Right atrium auricular region (tissue), 2 donors: ENCODE measurements around the gene ATR. TPM values are rescaled to one million over a fixed set of nuclear protein-coding genes. Genes with fewer than 3 reads are reported as not detected.

Experiments used
- DNase-seq: peaks from one replicate; pipeline ENCODE4 v3.0.0-alpha.2; 2019; ENCODE audit warnings: low spot score
- H3K27ac ChIP-seq, 2 donors: fragments of 200-600 bp; sonication (generic); 1 replicate in 1 of 2; 2 replicates in 1 of 2; pipeline ENCODE4 v1.5.1; 2016 to 2019
- H3K27me3 ChIP-seq, 2 donors: fragments of 200-600 bp; sonication (generic); one replicate each; pipeline versions ENCODE4 v1.5.1 to v1.6.0; 2017 to 2019
- H3K36me3 ChIP-seq: fragments of 200-600 bp; sonication (generic); one replicate; pipeline ENCODE4 v1.5.1; 2016
- H3K4me1 ChIP-seq, 2 donors: fragments of 200-600 bp; sonication (generic); one replicate each; pipeline versions ENCODE4 v1.5.1 to v1.6.0; 2017 to 2019
- H3K4me3 ChIP-seq, 2 donors: fragments of 200-600 bp; sonication (generic); 1 replicate in 1 of 2; 2 replicates in 1 of 2; pipeline ENCODE4 v1.5.1; 2017 to 2019; ENCODE audit warnings: mild to moderate bottlenecking in 1 of 2, moderate library complexity in 1 of 2
- H3K9me3 ChIP-seq, 2 donors: fragments of 200-600 bp; sonication (generic); one replicate each; pipeline ENCODE4 v1.5.1; 2019
- CTCF ChIP-seq, 2 donors: fragments of 200-600 bp; sonication (generic); IDR thresholded peaks; one replicate each; pipeline ENCODE4 v1.5.1; 2019; ENCODE audit warnings: antibody characterized with exemption in 2 of 2
- total RNA-seq, 2 donors: library from RNA; depleted of rRNA; stranded (reverse); fragments of >200 nt; gene quantifications; one replicate each; pipeline ENCODE4 v1.1.0, GENCODE V29; 2016

ATR gene
- total RNA-seq, result 10 to 100 TPM in 1 of 2 donors, 1 to 10 TPM in 1; 9.0 to 18.4 TPM

- Histone ChIP-seq H3K27ac (peak within 1 kb of the TSS; percentile 85 to 91), H3K4me1 (peaks cover 0 to 17% of the 10 kb centered on the region in 2 donors), H3K27me3 (no peaks in the 10 kb centered on the region), H3K4me3 (peak within 1 kb of the TSS; percentile 80 to 85), H3K36me3 (no peaks in the 10 kb centered on the region), H3K9me3 (no peaks in the 10 kb centered on the region)
- peak; percentile 95 for DNase-seq
- TF ChIP-seq CTCF (IDR thresholded peaks at IDR 0.05), result no peak
These were observed at the start of gene ATR for GRCh38 chr3:142578329-142579223. Gene ATR (minus strand): TSS chr3:142578733. CDS start chr3:142578704, 29 bp downstream.

GRCh38 chr3:142626971-142627370 lies 48.4 kb upstream of the ATR start:
- H3K27me3 ChIP-seq, result no peaks in the 10 kb centered on the region
- TF ChIP-seq CTCF (IDR thresholded peaks at IDR 0.05), result no peak
- H3K9me3 ChIP-seq, result no peaks in the 10 kb centered on the region
- H3K36me3 ChIP-seq, result no peaks in the 10 kb centered on the region
- no peak overlapping the region for H3K27ac ChIP-seq
- H3K4me3 ChIP-seq, result no peak overlapping the region
- DNase-seq, result no peak
- H3K4me1 ChIP-seq, result no peaks in the 10 kb centered on the region

GRCh38 chr3:142625153-142625440 lies 46.6 kb upstream of the ATR start:
- H3K36me3 ChIP-seq, result no peaks in the 10 kb centered on the region
- no peak overlapping the region for H3K27ac ChIP-seq
- H3K4me1 ChIP-seq, result no peaks in the 10 kb centered on the region
- no peak for DNase-seq
- TF ChIP-seq CTCF (IDR thresholded peaks at IDR 0.05), result no peak
- no peaks in the 10 kb centered on the region for H3K9me3 ChIP-seq
- no peak overlapping the region for H3K4me3 ChIP-seq
- H3K27me3 ChIP-seq, result no peaks in the 10 kb centered on the region

GRCh38 chr3:142624341-142625152 lies 46.0 kb upstream of the ATR start:
- no peaks in the 10 kb centered on the region for H3K27me3 ChIP-seq
- no peaks in the 10 kb centered on the region for H3K4me1 ChIP-seq
- no peaks in the 10 kb centered on the region for H3K36me3 ChIP-seq
- H3K4me3 ChIP-seq, result no peak overlapping the region
- DNase-seq, result no peak
- no peaks in the 10 kb centered on the region for H3K9me3 ChIP-seq
- no peak overlapping the region for H3K27ac ChIP-seq
- TF ChIP-seq CTCF (IDR thresholded peaks at IDR 0.05), result no peak

- Histone ChIP-seq H3K27ac (no peak overlapping the region), H3K4me3 (no peak overlapping the region), H3K4me1 (no peaks in the 10 kb centered on the region), H3K36me3 (no peaks in the 10 kb centered on the region), H3K9me3 (no peaks in the 10 kb centered on the region), H3K27me3 (no peaks in the 10 kb centered on the region)
- DNase-seq, result no peak
- TF ChIP-seq CTCF (IDR thresholded peaks at IDR 0.05), result no peak
These were observed 44.7 kb upstream of the ATR start for GRCh38 chr3:142623194-142623593.
